ENCODE measurements around the gene PKD1L1. TPM values are rescaled to one million over a fixed set of nuclear protein-coding genes. Genes with fewer than 3 reads are reported as not detected.

Gene PKD1L1
- polyA plus RNA-seq, 4 donors, result 0.42 to 1.2 TPM; not detected in 2

DNA sequence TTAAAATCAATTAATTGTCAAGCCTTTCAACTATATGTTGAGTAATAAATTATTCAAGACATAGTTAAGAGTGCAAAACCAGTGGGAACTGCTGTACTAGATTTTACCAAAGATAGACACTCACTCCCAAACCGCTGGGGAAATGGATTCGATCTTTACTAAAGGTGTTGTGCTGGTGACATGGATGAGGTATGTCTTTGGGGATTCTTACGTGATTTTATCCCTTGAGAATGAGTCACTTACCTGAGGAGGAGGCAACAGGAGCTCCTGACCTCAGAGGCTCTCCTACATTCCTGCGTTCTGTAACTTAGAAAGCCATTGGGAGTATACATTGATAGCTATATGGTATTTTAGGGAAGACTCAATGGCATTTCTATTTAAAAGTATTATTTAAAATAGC is 165.5 kb downstream of the PKD1L1 start:
- FAIRE-seq, result no peak
- WGBS, 3 donors, result 90 to 96% (median 93%) methylated on average over 4 of the region's 4 CpGs
- peaks cover 0 to 31% (median 0%) of the 10 kb centered on the region in 3 donors for H3K4me1 ChIP-seq (ENCODE audit: control insufficient read depth in 3 of 3, insufficient read depth in 2 of 3, low read depth in 1 of 3, low read length in 2 of 3)
- DNase-seq, result no peak
- H3K36me3 ChIP-seq (ENCODE audit: control insufficient read depth in 3 of 3, insufficient read depth in 2 of 3, low read depth in 1 of 3, low read length in 3 of 3), result no peaks in the 10 kb centered on the region
- no peaks in the 10 kb centered on the region for H3K27me3 ChIP-seq (ENCODE audit: control insufficient read depth in 3 of 3, insufficient read depth in 3 of 3, low read length in 3 of 3)
- no peak overlapping the region for H3K27ac ChIP-seq (ENCODE audit: low read depth in 1 of 3, low read length in 2 of 3)
- peaks cover 0 to under 1% of the 10 kb centered on the region in 2 donors for H3K9me3 ChIP-seq (ENCODE audit: control insufficient read depth in 2 of 2, insufficient read depth in 1 of 2, low read depth in 1 of 2, low read length in 1 of 2)
- no peak overlapping the region for H3K4me3 ChIP-seq (ENCODE audit: low read depth in 1 of 3, low read length in 3 of 3)

DNA sequence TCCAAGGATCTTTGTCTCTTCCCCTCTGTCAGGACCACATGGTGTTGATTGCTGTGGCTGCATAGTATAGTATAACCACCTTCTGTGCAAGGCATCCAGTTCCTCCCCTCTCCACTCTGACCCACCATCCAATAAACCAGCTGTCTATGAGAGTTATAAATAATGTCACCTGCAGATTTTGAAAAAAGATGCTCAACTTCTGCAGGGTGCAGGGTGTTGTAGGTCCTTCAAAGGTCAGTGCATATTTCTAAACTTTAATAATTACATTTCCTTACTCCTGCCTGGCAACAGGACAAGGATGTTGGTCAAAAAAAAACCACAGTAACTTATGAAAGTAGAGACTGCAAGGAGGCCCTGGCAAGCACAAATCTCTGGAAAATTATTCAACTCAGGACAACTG is 166.2 kb downstream of the PKD1L1 start:
- no peak for FAIRE-seq
- no peak overlapping the region for H3K27ac ChIP-seq (ENCODE audit: low read depth in 1 of 3, low read length in 2 of 3)
- no peak for DNase-seq

DNA sequence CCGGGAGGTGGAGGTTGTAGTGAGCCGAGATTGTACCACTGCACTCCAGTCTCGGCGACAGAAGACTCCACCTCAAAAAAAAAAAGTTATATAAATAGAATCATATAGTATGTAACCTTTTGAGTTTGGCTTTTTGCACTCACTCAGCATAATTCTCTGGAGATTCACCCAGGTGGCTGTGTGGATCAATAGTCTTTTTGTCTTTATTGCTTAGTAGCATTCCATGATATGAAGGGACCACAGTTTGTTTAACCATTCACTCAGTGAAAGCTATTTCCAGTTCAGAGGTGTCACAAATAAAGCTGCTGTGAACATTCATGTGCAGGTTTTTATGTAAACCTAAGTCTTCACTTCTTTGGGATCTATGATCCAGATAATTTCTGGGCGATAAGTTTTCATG is 167.7 kb downstream of the PKD1L1 start:
- Histone ChIP-seq H3K9me3 (ENCODE audit: control insufficient read depth in 2 of 2, insufficient read depth in 1 of 2, low read depth in 1 of 2, low read length in 1 of 2) (peaks cover 0 to 6% of the 10 kb centered on the region in 2 donors), H3K4me3 (ENCODE audit: low read depth in 1 of 3, low read length in 3 of 3) (no peak overlapping the region), H3K27me3 (ENCODE audit: control insufficient read depth in 3 of 3, insufficient read depth in 3 of 3, low read length in 3 of 3) (no peaks in the 10 kb centered on the region), H3K4me1 (ENCODE audit: control insufficient read depth in 3 of 3, insufficient read depth in 2 of 3, low read depth in 1 of 3, low read length in 2 of 3) (peaks cover 0 to 21% (median 0%) of the 10 kb centered on the region in 3 donors), H3K27ac (ENCODE audit: low read depth in 1 of 3, low read length in 2 of 3) (no peak overlapping the region), H3K36me3 (ENCODE audit: control insufficient read depth in 3 of 3, insufficient read depth in 2 of 3, low read depth in 1 of 3, low read length in 3 of 3) (no peaks in the 10 kb centered on the region)
- no peak for FAIRE-seq
- WGBS, 3 donors, result 96 to 99% (median 97%) methylated on average over 5 of the region's 5 CpGs
- DNase-seq, result no peak

More for the DNA sequence above, 166.2 kb downstream of the PKD1L1 start:
- Histone ChIP-seq H3K27me3 (ENCODE audit: control insufficient read depth in 3 of 3, insufficient read depth in 3 of 3, low read length in 3 of 3) (no peaks in the 10 kb centered on the region), H3K9me3 (ENCODE audit: control insufficient read depth in 2 of 2, insufficient read depth in 1 of 2, low read depth in 1 of 2, low read length in 1 of 2) (peaks cover 0 to 6% of the 10 kb centered on the region in 2 donors), H3K36me3 (ENCODE audit: control insufficient read depth in 3 of 3, insufficient read depth in 2 of 3, low read depth in 1 of 3, low read length in 3 of 3) (no peaks in the 10 kb centered on the region), H3K4me1 (ENCODE audit: control insufficient read depth in 3 of 3, insufficient read depth in 2 of 3, low read depth in 1 of 3, low read length in 2 of 3) (peaks cover 0 to 28% (median 0%) of the 10 kb centered on the region in 3 donors), H3K4me3 (ENCODE audit: low read depth in 1 of 3, low read length in 3 of 3) (no peak overlapping the region)

DNA sequence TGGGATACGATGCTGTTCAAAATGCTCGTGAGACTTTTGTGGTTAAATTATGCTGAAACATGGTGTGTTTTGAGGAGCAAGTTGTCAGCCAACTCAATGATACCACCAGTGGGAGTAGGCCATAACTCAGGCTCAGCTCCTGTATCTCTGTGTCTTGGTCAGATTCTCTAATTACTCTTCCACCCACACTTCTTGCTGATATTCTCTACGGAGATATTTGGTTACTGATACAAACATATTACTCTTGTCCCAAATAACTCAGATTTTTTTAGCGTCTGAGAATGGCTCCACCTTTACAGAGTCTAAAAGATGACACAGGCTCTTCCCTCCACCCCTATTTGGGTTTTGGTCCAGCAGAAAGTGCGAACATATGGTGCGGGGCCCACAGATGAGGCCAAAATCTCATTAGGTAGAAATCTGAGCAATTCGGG is 168.9 kb downstream of the PKD1L1 start:
- no peak overlapping the region for H3K27ac ChIP-seq (ENCODE audit: low read depth in 1 of 3, low read length in 2 of 3)
- peaks cover 0 to 18% (median 0%) of the 10 kb centered on the region in 3 donors for H3K4me1 ChIP-seq (ENCODE audit: control insufficient read depth in 3 of 3, insufficient read depth in 2 of 3, low read depth in 1 of 3, low read length in 2 of 3)
- no peak for FAIRE-seq
- H3K27me3 ChIP-seq (ENCODE audit: control insufficient read depth in 3 of 3, insufficient read depth in 3 of 3, low read length in 3 of 3), result no peaks in the 10 kb centered on the region
- H3K4me3 ChIP-seq (ENCODE audit: low read depth in 1 of 3, low read length in 3 of 3), result no peak overlapping the region
- DNase-seq, result no peak
- H3K9me3 ChIP-seq (ENCODE audit: control insufficient read depth in 2 of 2, insufficient read depth in 1 of 2, low read depth in 1 of 2, low read length in 1 of 2), result peaks cover 0 to 6% of the 10 kb centered on the region in 2 donors
- no peaks in the 10 kb centered on the region for H3K36me3 ChIP-seq (ENCODE audit: control insufficient read depth in 3 of 3, insufficient read depth in 2 of 3, low read depth in 1 of 3, low read length in 3 of 3)
- WGBS, 3 donors, result 83 to 84% (median 84%) methylated on average over 7 of the region's 7 CpGs

DNA sequence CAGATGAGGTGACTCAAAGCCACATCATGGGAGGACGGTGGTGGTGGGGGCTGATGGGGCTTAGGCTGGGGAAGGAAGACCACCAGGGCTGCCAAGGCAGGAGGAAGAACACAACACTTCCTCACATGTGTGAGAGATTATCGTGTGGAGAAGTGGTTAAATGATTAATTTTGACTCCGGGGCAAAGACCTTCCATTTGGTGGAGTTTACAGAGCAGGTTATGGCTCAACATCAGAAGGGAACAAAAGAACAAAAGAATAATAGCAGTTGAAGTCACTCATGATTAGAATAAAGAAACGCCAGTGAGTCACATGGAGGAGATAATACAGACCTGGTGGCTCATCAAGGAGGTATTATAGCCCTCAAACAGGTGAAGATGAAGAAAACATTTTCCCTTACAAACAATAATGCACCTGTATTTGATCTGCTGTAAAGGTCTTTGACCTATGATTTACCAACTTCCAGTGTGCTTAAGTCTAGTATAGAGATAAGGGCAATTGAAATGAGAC is 170.1 kb downstream of the PKD1L1 start:
- Histone ChIP-seq H3K4me3 (ENCODE audit: low read depth in 1 of 3, low read length in 3 of 3) (no peak overlapping the region), H3K27ac (ENCODE audit: low read depth in 1 of 3, low read length in 2 of 3) (peak overlapping the region in 1 of 3 donors; percentile 60), H3K36me3 (ENCODE audit: control insufficient read depth in 3 of 3, insufficient read depth in 2 of 3, low read depth in 1 of 3, low read length in 3 of 3) (no peaks in the 10 kb centered on the region), H3K4me1 (ENCODE audit: control insufficient read depth in 3 of 3, insufficient read depth in 2 of 3, low read depth in 1 of 3, low read length in 2 of 3) (peaks cover 0 to 18% (median 0%) of the 10 kb centered on the region in 3 donors), H3K27me3 (ENCODE audit: control insufficient read depth in 3 of 3, insufficient read depth in 3 of 3, low read length in 3 of 3) (no peaks in the 10 kb centered on the region), H3K9me3 (ENCODE audit: control insufficient read depth in 2 of 2, insufficient read depth in 1 of 2, low read depth in 1 of 2, low read length in 1 of 2) (peaks cover 0 to 7% of the 10 kb centered on the region in 2 donors)
- DNase-seq (peak; percentile 46 to 76), FAIRE-seq (no peak)
- WGBS, 3 donors, result 27 to 65% (median 34%) methylated on average over 4 of the region's 4 CpGs

DNA sequence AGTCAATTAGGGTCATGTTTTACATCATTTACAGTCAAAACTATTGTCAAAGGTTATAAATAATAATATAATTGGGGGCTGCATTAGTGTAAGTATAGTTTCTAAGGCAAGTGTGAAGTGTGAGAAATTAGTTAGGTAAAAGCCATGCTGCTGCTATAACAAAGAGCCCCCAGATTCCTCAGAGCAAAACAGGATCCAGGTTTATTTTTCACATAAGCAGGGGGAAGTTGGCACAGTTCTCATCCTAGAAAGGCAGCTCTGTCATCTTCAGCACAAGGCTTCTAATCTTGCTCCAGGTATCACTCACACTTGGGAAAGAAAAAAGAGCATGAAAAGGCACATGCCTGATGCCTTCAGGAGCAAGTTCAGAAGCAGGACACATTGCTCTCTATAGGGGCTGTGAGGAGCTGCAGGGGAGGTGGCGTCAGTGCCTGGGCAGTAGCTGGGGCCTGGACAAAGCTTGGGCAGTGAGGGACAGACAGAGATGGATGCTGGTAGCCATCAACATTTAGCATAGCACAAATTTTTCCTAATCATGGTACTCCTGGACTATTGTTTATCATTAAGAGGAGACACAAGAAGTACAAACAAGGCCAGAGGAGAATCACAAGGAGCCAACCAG is 170.6 kb downstream of the PKD1L1 start:
- no peak for DNase-seq
- Histone ChIP-seq H3K4me3 (ENCODE audit: low read depth in 1 of 3, low read length in 3 of 3) (no peak overlapping the region), H3K4me1 (ENCODE audit: control insufficient read depth in 3 of 3, insufficient read depth in 2 of 3, low read depth in 1 of 3, low read length in 2 of 3) (peaks cover 0 to 18% (median 0%) of the 10 kb centered on the region in 3 donors), H3K9me3 (ENCODE audit: control insufficient read depth in 2 of 2, insufficient read depth in 1 of 2, low read depth in 1 of 2, low read length in 1 of 2) (peaks cover 0 to 12% of the 10 kb centered on the region in 2 donors), H3K27me3 (ENCODE audit: control insufficient read depth in 3 of 3, insufficient read depth in 3 of 3, low read length in 3 of 3) (no peaks in the 10 kb centered on the region), H3K27ac (ENCODE audit: low read depth in 1 of 3, low read length in 2 of 3) (peak overlapping the region in 1 of 3 donors; percentile 60), H3K36me3 (ENCODE audit: control insufficient read depth in 3 of 3, insufficient read depth in 2 of 3, low read depth in 1 of 3, low read length in 3 of 3) (no peaks in the 10 kb centered on the region)
- 88 to 100% (median 95%) methylated on average over 1 of the region's 1 CpG for WGBS, 3 donors
- no peak for FAIRE-seq

DNA sequence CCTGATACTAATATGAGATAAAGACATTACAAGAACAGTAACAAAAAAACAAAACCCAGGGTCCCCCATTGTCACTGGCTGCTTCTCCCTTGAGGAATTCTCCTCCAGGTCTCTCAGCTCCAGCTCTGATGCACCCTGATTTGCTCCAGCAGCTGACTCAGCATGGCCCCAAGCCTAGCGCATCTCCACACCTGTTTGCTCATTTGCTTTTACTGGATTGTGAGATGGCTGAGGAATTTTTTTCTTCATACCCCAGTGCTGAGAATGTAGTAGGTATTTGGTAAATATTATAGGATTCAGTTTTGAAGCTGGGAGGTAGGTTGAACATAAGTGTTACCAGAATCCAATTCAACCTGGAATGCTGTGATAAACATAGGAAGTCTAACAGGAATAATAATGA is 171.9 kb downstream of the PKD1L1 start:
- H3K9me3 ChIP-seq (ENCODE audit: control insufficient read depth in 2 of 2, insufficient read depth in 1 of 2, low read depth in 1 of 2, low read length in 1 of 2), result peaks cover 0 to 12% of the 10 kb centered on the region in 2 donors
- FAIRE-seq, result no peak
- no peak overlapping the region for H3K27ac ChIP-seq (ENCODE audit: low read depth in 1 of 3, low read length in 2 of 3)
- H3K36me3 ChIP-seq (ENCODE audit: control insufficient read depth in 3 of 3, insufficient read depth in 2 of 3, low read depth in 1 of 3, low read length in 3 of 3), result no peaks in the 10 kb centered on the region
- 89 to 94% (median 91%) methylated on average over 1 of the region's 1 CpG for WGBS, 3 donors
- H3K4me1 ChIP-seq (ENCODE audit: control insufficient read depth in 3 of 3, insufficient read depth in 2 of 3, low read depth in 1 of 3, low read length in 2 of 3), result peaks cover 0 to 18% (median 0%) of the 10 kb centered on the region in 3 donors
- DNase-seq, result no peak
- H3K27me3 ChIP-seq (ENCODE audit: control insufficient read depth in 3 of 3, insufficient read depth in 3 of 3, low read length in 3 of 3), result no peaks in the 10 kb centered on the region
- no peak overlapping the region for H3K4me3 ChIP-seq (ENCODE audit: low read depth in 1 of 3, low read length in 3 of 3)

DNA sequence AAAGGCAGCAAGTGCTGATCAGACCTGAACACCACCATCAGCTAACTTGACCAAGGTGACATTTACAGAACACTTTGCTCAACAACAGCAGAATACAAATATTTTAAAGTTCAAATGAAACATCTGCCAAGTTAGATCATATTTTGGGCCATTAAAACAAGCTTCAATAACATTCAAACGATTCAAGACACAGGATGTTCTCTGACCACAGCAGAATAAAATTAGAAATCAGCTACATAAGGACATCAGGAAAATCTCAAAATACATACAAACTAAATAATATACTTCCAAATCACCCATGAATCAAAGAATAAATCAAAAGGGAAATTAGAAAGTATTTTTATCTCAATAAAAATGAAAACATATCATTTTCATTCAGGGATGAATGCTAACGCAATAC is 173.0 kb downstream of the PKD1L1 start:
- H3K36me3 ChIP-seq (ENCODE audit: control insufficient read depth in 3 of 3, insufficient read depth in 2 of 3, low read depth in 1 of 3, low read length in 3 of 3), result no peaks in the 10 kb centered on the region
- FAIRE-seq, result no peak

More for the DNA sequence above, 173.0 kb downstream of the PKD1L1 start:
- peaks cover 0 to 12% of the 10 kb centered on the region in 2 donors for H3K9me3 ChIP-seq (ENCODE audit: control insufficient read depth in 2 of 2, insufficient read depth in 1 of 2, low read depth in 1 of 2, low read length in 1 of 2)
- H3K27ac ChIP-seq (ENCODE audit: low read depth in 1 of 3, low read length in 2 of 3), result no peak overlapping the region
- H3K4me1 ChIP-seq (ENCODE audit: control insufficient read depth in 3 of 3, insufficient read depth in 2 of 3, low read depth in 1 of 3, low read length in 2 of 3), result peaks cover 0 to 18% (median 0%) of the 10 kb centered on the region in 3 donors
- no peaks in the 10 kb centered on the region for H3K27me3 ChIP-seq (ENCODE audit: control insufficient read depth in 3 of 3, insufficient read depth in 3 of 3, low read length in 3 of 3)
- no peak overlapping the region for H3K4me3 ChIP-seq (ENCODE audit: low read depth in 1 of 3, low read length in 3 of 3)
- WGBS, 3 donors, result 59 to 64% (median 61%) methylated on average over 2 of the region's 2 CpGs
- no peak for DNase-seq

Measured in small intestine (tissue), 7 donors.